Progenitor cell of endocrine pancreas (in vitro differentiated cells): Measurements from ENCODE around the gene NPC1. TPM values are rescaled to one million over a fixed set of nuclear protein-coding genes. Genes with fewer than 3 reads are reported as not detected.
A peak's percentile ranks its signal among the peaks of the same experiment; 100 is the strongest.

Experiments
- DNase-seq: peaks from one replicate; pipeline ENCODE4 v3.0.0; 2021; ENCODE audit warnings: low spot score; ENCODE audit not compliant: unreplicated experiment
- H3K27ac Mint-ChIP-seq: 2 replicates; pipeline ENCODE4 v1.8.0; 2021; ENCODE audit warnings: mild to moderate bottlenecking, moderate library complexity, mixed read lengths
- H3K27me3 Mint-ChIP-seq: 2 replicates; pipeline ENCODE4 v1.8.0; 2021; ENCODE audit warnings: mixed read lengths
- H3K36me3 Mint-ChIP-seq: 2 replicates; pipeline ENCODE4 v1.8.0; 2022; ENCODE audit warnings: mixed read lengths; ENCODE audit not compliant: insufficient read depth
- H3K4me1 Mint-ChIP-seq: 2 replicates; pipeline ENCODE4 v1.8.0; 2021; ENCODE audit warnings: low read depth, mixed read lengths
- H3K4me3 Mint-ChIP-seq: 2 replicates; pipeline ENCODE4 v1.8.0; 2021; ENCODE audit warnings: low read depth, mild to moderate bottlenecking, moderate library complexity, mixed read lengths
- H3K9me3 Mint-ChIP-seq: 2 replicates; pipeline ENCODE4 v1.8.0; 2021; ENCODE audit warnings: low read depth, mixed read lengths
- long read RNA-seq: library from polyadenylated mRNA; unstranded; transcript quantifications from one replicate; pipeline ENCODE4 v2.0.0, GENCODE V29; 2020
- total RNA-seq: library from RNA; stranded (reverse); gene quantifications from 2 replicates; pipeline ENCODE4 v1.2.1, GENCODE V29; 2021
- TF ChIP-seq, protein P1 (sequence below): fragments of 200-600 bp; sonication (generic); IDR thresholded peaks from one replicate; pipeline ENCODE4 v1.5.0; 2021; ENCODE audit warnings: antibody characterized with exemption, mild to moderate bottlenecking; ENCODE audit not compliant: unreplicated experiment

NPC1 gene
- total RNA-seq = 35.1 and 36.0 TPM in 2 replicates
- long read RNA-seq, full-length matches to known transcripts = 4 of 30 reads
- long read RNA-seq, partial matches to known transcripts = 13 of 30 reads
- long read RNA-seq, other reads (novel, unspliced or antisense) = 13 of 30 reads

DNA sequence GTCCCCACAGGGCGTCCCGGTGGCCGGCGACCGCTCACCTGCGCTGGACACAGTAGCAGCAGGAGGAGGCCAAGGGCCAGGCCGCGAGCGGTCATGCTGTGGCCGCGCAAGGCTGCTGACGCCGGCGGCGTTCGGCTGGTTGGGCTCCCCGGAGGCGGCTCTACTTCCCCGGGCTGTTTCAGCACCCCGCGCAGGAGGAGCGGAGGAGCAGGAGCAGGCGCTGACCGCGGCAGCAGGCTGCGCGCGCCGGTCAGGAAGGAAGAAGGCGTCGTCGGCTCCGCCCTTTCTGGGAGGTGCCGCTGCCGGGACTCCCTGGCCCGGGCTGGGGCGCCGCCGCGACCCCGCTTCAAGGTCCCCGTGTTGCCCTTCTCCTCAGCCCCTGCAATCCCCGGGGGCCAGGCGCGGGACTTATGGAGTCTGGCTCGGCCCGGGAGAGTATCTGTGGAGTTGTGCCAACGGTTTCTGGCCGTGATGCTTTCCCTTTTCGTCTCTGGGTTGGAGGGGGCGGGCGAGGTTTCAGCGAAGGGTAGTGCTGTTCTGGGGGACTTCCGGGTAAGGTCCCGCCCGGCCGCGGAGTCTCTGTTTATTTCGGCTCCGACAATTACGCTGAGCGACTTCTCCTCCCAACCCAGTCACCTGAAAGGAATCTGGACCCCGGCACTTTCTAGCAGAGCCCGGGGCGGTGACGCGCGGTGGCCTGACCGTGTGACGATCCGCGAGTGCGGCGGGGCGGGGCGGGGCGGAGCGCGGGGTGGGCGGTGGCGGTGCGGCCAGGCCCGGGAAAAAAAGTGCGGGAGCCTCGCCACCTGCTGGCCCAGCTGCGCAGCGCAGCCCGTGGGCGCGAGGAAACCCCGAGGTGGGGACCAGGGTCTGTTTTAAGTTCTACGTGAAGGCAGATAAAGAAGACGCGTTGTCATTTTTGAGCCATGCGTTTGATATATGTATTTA, at the start of gene NPC1:
NPC1 (minus strand) TSS at position 258 of the 948 bp plus-strand sequence; CDS start at position 95, 163 bp downstream.
- H3K9me3 Mint-ChIP-seq = no peaks in the 10 kb centered on the region
- peaks cover 19% of the 10 kb centered on the region for H3K27me3 Mint-ChIP-seq
- TF ChIP-seq, protein P1, sequence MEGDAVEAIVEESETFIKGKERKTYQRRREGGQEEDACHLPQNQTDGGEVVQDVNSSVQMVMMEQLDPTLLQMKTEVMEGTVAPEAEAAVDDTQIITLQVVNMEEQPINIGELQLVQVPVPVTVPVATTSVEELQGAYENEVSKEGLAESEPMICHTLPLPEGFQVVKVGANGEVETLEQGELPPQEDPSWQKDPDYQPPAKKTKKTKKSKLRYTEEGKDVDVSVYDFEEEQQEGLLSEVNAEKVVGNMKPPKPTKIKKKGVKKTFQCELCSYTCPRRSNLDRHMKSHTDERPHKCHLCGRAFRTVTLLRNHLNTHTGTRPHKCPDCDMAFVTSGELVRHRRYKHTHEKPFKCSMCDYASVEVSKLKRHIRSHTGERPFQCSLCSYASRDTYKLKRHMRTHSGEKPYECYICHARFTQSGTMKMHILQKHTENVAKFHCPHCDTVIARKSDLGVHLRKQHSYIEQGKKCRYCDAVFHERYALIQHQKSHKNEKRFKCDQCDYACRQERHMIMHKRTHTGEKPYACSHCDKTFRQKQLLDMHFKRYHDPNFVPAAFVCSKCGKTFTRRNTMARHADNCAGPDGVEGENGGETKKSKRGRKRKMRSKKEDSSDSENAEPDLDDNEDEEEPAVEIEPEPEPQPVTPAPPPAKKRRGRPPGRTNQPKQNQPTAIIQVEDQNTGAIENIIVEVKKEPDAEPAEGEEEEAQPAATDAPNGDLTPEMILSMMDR = peak; percentile 93
- H3K4me1 Mint-ChIP-seq = peaks cover 16% of the 10 kb centered on the region
- DNase-seq = peak; percentile 85
- no peaks in the 10 kb centered on the region for H3K36me3 Mint-ChIP-seq
- H3K4me3 Mint-ChIP-seq = peak within 1 kb of the TSS; percentile 90
- H3K27ac Mint-ChIP-seq = peak within 1 kb of the TSS; percentile 100

DNA sequence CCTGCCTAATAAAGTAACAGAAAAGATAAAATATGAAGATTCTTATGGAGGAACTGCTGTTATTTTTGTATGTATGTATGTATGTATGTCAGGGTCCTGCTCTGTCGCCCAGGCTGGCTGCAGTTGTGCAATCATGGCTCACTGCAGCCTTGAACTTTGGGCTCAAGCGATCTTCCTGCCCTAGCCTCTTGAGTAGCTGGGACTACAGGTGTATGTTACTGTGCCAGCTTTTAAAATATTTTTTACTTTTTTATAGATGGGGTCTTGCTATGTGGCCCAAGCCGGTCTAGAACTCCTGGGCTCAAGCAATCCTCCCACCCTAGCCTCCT, 49.7 kb upstream of the NPC1 start:
- no peak for DNase-seq
- Mint-ChIP-seq H3K4me3 (no peak overlapping the region), H3K27ac (no peak overlapping the region), H3K27me3 (peaks cover 47% of the 10 kb centered on the region), H3K4me1 (no peaks in the 10 kb centered on the region), H3K9me3 (no peaks in the 10 kb centered on the region), H3K36me3 (no peaks in the 10 kb centered on the region)
- TF ChIP-seq, protein P1 = no peak

DNA sequence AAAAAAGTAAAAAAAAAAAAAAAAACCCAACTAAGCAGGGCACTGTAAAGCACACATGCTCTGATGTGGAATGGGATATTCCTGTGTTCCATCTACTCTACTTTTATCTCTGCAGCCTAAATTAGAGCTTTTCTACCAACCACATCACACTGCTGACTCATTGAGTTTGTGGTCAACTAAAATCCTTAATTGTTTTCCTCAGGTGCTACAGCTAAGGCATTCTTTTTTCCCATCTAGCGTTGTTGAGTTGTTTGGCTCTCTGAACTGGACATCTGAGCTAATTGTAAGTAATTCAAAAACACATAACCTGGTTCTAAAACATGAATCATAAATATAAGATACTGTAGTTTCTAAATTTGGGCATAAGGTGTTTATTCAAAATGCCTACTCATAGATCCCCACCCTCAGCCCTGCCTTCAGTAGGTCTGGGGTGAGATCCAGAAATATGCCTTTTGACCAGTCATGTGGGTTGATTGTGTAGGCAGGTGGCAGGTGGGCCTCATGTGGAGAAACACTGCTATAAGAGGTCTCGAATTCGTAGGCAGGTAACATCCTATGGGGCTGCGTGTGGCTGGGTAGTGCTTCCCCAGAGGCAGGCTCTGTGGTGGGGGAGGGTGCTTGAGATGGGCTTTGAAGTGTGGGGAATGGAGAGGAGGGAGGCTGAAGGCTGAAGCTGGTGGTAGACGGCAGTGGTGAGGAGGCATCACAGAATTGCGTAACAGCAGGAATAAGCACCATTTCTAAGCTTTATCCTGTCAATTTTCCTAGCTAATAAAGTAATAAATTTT, 49.2 kb upstream of the NPC1 start:
- no peak for DNase-seq
- H3K27ac Mint-ChIP-seq = no peak overlapping the region
- no peaks in the 10 kb centered on the region for H3K36me3 Mint-ChIP-seq
- TF ChIP-seq, protein P1 = no peak
- H3K9me3 Mint-ChIP-seq = no peaks in the 10 kb centered on the region
- H3K27me3 Mint-ChIP-seq = peaks cover 46% of the 10 kb centered on the region
- H3K4me1 Mint-ChIP-seq = no peaks in the 10 kb centered on the region
- no peak overlapping the region for H3K4me3 Mint-ChIP-seq

DNA sequence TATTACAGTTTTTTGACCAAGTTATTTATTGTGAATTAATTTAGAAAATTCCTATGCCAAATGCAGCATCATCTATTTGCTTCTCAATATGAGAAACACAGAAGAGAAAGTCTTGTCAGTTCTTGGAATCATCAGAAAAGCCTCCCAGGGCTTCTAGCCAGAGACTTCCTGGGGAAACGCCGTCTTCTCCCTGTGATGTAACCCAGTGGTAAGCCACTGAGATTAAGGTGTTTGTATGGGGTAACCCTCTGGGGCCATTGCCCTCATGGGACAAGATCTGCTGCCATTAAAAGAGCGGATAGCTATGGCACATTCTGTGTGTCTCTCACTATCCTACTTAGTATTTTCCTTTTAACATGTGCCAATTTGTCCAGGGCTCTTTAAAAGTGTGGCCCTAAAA, 48.4 kb upstream of the NPC1 start:
- TF ChIP-seq, protein P1 = no peak
- Mint-ChIP-seq H3K27me3 (peaks cover 42% of the 10 kb centered on the region), H3K36me3 (no peaks in the 10 kb centered on the region)

DNA sequence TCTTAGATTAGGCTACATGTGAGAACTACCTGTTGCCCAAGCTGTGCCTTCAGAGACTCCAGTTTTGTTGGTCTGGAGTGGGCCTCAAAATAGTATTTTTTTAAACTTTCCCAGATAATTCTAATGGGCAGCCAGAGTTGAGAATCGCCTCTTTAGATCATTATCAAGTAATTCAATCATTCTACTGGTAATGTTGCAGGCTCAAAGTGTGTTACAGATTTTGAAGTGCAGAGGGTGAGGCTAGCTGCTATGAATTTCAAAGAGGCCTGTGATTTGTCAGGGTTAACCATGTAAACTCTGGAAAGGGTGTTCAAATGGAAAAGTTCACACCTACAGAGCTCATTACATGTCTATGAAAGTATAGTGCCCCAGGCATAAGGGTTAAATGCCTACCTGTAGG, 46.3 kb upstream of the NPC1 start:
- no peak overlapping the region for H3K4me3 Mint-ChIP-seq
- H3K27ac Mint-ChIP-seq = no peak overlapping the region
- no peaks in the 10 kb centered on the region for H3K36me3 Mint-ChIP-seq
- peaks cover 8% of the 10 kb centered on the region for H3K4me1 Mint-ChIP-seq
- peaks cover 40% of the 10 kb centered on the region for H3K27me3 Mint-ChIP-seq
- TF ChIP-seq, protein P1 = no peak
- DNase-seq = no peak
- H3K9me3 Mint-ChIP-seq = no peaks in the 10 kb centered on the region

More for the DNA sequence above, 48.4 kb upstream of the NPC1 start:
- Mint-ChIP-seq H3K4me3 (no peak overlapping the region), H3K4me1 (peaks cover 2% of the 10 kb centered on the region), H3K9me3 (no peaks in the 10 kb centered on the region), H3K27ac (no peak overlapping the region)
- no peak for DNase-seq
